HG02938 (cell line): ENCODE data around the gene NOP14.
"Not testable (repeated sequence)": the region's sequence is repeated elsewhere in the genome, so short reads cannot be mapped to it uniquely, and the experiment has no call there.

Experiments used
- ATAC-seq: cut with Tn5 transposase; IDR thresholded peaks from one replicate; pipeline ENCODE4 v1.9.1; 2021; ENCODE audit warnings: mild to moderate bottlenecking, moderate library complexity; ENCODE audit not compliant: unreplicated experiment

NOP14 gene

DNA sequence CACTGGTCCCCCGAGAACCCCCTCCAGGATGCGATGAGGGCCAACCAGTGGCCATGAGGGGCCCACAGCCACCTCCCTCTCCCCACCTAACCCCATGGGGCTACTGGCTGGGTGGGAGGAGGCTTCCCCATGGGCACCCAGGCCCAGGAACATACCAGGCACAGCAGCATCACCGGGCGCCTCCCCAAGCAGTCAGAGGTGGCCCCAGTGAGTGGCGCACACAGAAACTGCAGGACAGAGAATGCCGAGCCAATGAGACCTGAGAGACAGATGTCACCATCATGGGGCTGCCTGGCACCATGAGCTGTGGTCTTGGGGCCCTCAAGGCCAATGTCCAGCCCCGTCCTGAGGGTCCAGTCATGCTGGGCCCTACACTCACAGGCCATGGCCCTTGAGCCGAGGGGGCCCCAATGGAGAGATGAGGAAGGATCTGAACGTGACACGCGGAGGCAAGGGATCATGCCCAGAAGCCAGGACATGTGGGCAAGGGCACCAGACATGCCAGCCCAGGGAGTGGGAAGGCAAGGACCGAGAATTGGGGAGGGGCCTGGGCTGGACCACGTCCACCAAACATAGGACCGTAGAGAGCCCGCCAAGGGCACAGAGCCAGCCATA is 30.1 kb downstream of the NOP14 start:
- no peak for ATAC-seq

DNA sequence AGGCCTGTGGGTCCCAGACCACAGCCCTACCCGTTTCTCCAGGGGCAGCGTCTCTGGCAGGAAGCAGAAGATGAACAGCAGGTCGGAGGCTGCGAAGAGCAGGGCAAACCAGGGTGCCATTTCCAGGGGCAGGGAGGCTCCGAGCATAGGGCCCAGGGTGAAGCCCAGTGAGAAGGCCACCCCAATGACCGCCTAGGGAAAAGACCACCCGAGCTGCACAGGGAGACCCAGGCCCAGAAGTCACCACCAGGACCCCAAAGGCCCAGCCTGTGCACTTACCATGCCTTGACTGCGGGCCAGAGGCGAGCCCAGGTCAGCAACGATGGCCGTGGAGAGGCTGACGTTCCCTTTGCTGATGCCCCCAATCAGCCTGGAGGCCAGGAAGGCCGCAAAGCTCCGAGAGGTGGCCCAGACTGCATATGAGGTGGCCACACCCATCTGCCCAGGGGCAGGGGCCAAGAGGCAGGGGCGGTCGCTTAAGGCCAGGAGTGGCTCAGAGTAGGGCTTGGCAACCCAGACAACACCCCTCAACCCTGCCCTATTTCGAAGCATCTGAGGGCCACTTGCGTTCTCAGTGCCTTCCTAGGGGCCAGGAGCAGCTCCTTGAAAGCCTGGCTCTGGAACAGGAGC is 30.8 kb downstream of the NOP14 start:
- ATAC-seq = no peak

DNA sequence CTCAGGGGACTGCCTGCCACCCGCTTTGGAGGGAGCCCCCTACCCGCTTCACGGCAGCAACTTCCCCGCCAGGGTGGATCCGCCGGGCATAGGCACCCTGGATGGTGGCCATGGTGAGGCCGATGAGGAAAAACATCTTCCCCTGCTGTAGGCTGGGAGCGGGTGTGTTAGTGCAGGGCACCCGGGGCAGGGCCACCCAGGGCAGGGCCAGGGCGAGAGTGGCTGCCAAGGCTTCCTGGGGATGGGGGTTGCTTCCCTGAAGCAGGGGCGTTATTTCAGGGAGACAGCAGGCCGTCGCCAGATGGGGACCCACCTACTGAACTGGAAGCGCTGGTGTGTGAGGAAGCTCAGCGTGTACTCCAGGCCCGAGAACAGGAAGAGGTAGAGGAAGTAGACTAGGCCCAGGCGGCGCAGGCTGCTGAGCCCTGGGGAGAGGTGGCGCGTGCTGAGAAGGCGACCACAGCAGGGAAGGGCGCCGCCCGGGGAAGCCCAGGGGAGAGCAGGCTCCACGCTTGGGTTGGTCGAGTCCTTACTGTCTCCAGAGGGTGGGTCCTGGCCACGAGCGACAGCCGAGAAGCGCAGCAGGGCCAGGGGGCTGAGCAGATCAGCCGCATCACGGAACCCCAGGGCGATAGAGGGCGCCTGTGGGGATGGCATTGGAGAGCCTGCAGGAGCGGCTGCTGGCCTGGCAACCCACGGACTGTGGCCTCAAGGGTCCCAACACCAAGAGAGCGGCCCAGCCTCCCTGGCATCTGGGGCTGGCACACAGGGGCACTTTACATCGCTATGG is 31.5 kb downstream of the NOP14 start:
- no peak for ATAC-seq

DNA sequence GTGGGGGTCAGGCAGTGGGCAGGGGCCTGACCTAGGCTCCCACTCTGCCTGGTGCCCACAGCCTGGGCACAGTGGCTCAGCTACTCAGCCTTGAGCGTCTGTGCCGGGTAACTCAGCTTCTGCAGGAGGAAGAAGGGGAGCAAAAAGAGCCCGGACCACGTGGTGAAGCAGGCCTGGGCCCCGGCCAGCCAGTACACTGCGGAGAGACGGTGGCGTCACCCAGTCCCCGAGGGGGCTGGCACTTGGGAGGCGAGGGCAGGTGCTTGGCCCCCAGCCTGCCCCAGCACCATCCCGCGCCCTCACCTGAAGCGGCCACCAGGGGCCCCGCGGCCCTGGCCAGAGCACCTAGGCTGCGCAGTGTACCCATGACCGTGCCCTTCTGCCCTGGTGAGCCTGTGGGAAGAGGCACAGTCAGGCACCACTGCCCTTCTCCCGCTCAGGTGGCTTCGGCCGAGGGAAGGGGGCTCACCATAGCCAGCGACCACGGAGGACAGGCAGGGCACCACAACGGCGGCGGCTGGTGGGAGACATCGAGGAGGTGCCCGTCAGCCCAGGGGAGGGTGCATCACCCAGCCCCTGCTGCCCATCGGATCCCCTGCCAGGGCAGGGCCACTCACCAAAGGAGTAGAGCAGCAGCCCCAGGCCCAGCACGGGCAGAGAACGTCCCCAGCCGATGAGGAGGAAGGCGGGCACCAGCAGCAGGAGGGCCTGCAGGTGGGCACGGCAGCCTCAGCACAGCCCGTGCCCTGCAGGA is 32.3 kb downstream of the NOP14 start:
- ATAC-seq = no peak

DNA sequence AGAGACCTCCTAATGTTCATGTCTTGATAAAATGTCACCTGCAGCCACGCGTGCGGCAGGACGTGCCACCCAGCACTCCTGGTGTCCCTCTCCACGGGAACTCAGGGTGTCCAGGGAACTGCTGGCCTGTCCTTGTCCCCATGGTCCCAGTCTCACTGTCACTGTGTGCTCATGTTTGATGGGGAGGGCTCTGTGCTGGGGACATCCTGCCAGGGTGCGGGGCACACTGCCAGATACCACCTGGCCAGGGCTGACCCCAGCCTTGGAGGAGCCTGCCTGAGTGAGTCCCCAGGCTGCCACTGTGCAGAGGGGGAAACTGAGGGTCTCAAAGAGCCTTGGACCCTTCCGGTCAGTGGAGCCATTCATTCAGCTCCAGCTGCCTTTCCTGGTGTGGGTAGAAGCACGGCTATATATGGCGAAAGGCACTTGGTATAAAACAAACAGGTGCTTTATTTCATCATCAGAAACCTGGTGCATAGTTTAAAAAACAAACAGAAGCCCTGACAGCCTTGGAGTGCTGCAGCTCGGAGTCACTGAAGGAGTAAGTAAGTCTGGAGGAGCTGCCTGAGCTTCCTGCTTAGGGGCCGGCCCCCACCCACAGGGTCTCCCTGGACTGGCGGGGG is 33.0 kb downstream of the NOP14 start:
- no peak for ATAC-seq

DNA sequence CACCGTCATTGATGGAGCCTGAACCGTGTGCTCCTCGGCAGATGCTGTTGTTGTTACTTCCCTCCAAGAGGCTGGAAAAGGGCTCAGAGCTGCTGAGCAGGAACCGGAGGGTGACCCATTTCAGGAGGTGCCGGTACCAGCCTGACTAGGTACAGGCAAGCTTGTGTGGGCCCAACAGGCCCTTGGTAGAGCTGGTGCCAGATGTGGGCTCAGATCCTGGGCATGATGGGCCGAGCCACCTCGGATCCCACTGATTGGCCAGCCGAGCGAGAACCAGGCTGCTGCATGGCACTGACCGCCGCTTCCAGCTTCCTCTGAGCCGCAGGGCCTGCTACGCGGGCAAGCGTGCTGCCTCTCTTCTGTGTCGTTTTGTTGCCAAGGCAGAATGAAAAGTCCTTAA is 33.7 kb downstream of the NOP14 start:
- no peak for ATAC-seq

DNA sequence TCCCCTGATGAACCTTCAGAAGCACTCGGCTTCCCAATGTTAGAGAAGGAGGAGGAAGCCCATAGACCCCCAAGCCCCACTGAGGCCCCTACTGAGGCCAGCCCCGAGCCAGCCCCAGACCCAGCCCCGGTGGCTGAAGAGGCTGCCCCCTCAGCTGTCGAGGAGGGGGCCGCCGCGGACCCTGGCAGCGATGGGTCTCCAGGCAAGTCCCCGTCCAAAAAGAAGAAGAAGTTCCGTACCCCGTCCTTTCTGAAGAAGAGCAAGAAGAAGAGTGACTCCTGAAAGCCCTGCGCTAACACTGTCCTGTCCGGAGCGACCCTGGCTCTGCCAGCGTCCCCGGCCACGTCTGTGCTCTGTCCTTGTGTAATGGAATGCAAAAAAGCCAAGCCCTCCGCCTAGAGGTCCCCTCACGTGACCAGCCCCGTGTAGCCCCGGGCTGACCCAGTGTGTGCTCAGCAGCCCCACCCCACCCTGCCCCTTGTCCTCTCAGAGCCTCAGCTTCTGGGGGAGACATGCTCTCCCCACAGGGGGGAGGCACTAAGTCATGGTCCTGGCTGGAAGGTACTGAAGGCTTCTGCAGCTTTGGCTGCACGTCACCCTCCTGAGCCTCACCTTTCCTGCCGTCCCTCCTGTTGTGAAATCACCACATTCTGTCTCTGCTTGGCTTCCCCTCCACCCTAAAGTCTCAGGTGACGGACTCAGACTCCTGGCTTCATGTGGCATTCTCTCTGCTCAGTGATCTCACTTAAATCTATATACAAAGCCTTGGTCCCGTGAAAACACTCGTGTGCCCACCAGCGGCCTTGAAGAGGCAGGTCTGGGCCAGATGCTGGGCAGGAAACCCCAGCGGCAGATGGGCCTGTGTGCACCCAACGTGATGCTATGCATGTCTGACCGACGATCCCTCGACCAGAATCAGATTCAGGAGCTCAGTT is 34.7 kb downstream of the NOP14 start:
- no peak for ATAC-seq

DNA sequence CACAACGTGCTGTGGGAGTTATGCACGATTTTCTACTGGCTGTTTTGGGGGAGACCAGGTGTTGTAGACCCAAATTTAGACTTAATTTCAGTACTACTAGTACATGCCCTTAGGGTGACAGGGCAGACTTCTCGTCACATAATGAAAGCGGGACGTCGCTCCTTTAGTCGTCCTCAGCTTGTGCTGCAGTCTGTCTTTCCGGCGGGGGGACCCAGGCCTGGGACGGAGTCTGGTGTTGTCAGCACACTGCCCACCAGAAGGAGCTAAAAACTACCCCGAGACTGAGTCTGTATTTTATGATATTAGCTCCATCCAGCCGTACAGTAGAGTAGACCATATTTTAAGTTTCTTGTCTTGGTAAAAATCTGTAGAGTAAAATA is 35.5 kb downstream of the NOP14 start:
- no peak for ATAC-seq

DNA sequence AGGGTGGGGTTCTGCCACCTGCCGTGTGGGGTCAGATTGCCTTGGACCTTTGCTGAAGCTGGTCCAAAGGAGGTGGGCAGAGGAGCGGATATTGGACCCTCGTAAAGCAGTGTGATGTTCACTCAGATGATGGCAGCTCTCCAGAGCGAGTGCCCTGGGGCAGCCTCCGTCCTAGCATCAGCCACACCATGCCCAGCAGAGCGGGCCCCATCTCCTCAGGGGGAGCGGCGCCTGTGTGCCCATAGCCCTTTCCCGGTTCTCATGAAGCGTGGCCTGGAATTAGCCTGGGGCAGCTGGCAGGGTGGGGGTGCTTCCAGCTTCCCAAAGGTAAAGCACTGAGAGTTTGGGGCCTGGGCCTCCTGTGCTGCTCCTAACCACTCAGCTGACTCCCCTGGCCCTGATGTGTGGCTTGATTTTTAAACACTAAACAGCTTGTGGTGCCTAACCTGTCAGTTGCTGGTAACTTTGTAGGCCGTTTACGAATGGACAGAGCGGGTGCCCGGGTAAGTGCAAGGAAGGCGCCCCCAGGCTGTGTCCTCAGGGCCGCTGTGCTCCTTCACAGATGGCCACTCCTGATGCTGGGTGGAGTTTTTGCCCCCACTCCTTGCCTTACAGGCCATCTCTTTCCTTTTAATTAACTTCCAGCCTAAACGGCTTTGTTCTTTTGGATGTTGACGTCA is 36.0 kb downstream of the NOP14 start:
- no peak for ATAC-seq

DNA sequence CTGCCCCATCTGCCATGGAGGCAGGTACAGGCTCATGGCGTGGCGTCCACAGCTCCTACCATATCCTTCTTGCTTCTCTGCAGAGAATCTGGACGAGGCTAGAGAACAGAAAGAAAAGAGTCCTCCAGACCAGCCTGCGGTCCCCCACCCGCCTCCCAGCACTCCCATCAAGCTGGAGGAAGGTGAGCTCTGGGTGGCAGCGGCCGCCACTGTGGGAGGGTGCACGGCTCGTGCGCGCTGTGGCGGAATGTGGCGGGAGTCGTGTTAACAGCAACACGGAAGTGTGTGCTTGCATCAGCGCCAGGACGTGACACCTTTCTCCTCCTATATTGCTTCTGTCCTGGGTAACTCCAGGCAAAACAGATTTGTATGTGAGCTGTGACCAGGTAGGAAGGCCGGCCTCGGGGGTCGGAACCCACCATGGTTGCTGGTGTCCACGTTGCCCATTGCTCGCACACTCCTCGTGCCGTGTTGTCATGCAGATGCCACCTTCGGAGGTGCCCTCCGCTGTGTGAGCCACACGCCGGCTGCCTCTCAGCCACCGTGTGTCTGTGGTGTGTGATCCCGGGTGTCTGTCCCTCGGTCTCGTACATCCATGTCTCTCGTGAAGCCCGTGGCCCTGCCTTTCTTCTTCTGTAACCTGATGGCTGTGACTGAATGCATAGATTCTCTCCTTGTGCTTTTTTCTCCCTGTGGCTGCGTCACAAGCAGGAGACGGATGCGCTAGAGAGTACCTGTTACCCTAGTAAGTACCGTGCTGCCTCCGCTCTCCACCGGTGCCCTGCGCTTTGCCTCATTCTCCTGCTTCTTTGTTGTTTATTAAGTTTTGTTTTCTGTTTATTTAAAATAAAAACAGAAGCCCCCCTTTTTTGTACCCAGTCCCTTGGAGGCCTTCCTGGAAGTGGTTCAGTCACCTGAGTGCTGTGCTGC is 37.0 kb downstream of the NOP14 start:
- ATAC-seq = no peak

DNA sequence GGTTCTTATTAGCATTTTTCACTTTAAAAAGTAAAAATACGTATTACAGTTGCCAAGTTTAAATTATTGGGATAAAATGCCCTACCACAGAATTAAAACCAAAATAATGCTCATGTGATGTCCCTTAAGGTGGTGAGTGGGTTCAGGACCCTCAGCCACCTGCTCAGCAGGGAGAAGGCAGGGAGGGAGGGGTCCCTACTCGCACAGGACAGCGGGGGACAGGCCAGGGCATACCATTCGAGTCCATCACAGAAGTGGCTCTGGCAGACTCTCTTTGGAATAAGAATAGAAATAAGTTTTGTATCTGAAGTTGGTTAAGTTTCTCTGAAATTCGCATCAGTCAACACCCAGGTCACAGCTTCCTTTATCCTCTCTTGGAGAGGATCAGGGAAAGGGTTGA is 37.7 kb downstream of the NOP14 start:
- ATAC-seq = no peak

DNA sequence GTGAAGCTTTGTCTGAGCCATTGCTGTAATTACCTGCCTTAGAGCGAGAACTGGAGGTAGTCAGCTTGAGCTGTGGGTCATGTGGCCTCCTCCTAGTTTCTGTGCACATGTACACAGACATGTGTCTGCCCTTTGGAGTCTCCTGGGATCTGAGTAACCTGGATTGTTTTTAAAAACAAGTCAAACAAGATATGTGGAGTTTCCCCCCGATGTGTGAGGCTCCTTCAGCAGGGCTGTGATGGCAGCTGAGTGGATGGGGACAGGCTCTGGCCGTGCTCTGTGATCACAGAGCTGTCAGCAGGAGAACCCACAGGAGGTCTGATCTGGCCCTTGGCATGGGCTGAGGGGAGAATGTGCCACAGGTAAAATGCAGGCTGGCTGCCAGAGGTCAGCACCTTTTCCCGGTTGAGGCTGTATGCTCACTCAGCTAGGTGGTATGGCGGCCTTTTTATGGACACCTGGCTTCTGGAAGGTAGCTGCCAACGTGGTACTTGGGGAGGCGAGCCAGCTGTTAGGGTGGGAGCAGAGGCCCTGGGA is 38.4 kb downstream of the NOP14 start:
- ATAC-seq = no peak

DNA sequence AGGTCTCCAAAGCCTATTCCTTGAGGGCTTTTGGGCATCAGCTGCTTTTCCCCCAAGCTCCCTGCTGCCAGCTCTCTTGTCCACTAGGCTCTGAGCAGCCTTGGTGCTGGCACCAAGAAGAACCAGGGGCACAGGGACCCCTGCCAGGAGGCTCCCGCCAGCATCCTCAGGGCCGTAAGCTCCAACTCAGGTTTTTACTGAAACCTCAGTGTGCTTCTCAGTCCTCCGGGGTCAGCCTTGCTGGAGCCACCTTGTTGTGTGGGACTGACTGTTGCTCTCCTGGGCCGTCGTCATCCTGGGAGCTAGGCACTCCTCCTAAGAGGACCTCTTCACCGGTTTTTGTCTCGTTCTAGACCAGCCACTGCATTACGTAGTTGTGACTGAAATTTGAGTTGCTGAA is 38.9 kb downstream of the NOP14 start:
- no peak for ATAC-seq

DNA sequence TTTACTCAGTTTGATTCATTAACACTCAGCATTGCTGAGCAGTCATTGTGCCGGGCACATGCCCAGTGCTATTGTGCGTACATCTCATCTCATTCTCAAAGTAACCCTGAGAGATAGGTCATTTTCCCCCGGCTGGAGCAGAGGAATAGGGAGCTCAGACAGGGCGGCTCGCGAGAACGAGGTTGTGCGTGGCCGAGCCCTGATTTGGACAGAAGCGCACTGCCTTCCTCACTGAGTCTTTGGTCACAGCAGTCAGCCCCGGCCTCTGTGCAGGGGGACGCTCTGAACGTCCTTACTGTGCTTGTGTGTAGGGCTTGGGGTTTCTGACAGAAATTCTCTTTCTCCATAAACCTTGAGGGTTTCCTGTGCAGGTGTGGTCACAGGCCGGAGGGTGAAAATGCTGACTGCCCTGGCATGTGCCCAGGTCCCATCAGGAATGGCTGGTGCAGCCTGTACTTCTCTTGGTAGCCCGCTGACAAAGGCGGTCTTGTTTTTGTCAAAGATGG is 39.5 kb downstream of the NOP14 start:
- ATAC-seq = no peak

DNA sequence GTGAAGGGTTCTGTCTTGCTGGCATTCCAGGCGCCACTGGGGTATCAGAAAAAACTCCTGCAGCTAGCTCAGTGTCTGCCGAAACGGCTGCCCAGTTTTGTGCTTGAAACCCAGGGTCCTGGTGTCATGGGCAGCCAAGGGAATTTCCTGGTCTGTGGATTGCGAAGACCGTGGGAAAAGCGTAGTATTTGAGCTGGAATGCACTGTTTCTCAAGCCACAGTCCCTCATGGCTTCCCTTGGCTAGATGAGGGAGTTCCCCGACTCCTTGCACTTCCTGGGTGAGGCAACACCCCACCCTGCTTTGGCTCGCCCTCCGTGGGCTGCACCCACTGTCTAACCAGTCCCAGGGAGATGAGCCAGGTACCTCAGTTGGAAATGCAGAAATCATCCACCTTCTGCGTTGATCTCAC is 40.1 kb downstream of the NOP14 start:
- no peak for ATAC-seq

DNA sequence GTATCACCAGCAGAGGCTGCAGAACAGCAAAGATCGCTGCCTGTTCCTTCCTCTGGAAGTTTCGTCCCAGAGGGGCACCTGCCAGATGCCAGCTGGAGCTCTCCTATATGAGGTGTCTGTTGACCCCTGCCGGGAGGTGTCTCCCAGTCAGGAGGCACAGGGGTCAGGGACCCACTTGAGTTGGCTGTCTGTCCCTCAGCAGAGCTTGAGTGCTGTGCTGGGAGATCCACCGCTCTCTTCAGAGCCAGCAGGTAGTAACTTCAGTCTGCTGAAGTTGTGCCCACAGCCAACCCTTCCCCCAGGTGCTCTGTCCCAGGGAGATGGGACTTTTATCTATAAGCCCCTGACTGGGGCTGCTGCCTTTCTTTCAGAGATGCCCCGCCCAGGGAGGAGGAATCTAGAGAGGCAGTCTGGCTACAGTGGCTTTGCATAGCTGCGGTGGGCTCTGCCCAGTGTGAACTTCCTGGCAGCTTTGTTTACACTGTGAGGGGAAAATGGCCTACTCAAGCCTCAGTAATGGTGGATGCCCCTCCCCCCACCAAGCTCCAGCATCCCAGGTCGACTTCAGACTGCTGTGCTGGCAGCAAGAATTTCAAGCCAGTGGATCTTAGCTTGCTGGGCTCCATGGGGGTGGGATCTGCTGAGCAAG is 40.6 kb downstream of the NOP14 start:
- ATAC-seq = not testable (repeated sequence)

DNA sequence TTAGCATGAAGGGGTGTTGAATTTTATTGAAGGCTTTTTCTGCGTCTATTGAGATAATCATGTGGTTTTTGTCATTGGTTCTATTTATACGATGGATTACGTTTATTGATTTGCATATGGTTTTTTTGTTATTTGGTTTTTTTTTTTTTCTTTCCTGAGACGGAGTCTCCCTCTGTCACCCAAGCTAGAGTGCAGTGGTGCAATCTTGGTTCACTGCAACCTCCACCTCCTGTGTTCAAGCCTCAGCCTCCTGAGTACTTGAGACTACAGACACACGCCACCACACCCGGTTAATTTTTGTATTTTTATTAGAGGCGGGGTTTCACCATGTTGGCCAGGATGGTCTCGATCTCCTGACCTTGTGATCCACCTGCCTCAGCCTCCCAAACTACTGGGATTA is 44.5 kb downstream of the NOP14 start:
- ATAC-seq = not testable (repeated sequence)
